HUES48 (cell line): ENCODE measurements around the gene TNNT2.

Experiments
- H3K27ac ChIP-seq: one replicate; pipeline ENCODE4 v1.7.0; 2013; ENCODE audit warnings: low read depth, low read length, inconsistent platforms
- H3K27me3 ChIP-seq: 2 replicates; pipeline ENCODE4 v1.6.1; 2013; ENCODE audit warnings: mild to moderate bottlenecking, low read length; ENCODE audit not compliant: control insufficient read depth, insufficient read depth
- H3K36me3 ChIP-seq: 2 replicates; pipeline ENCODE4 v1.6.1; 2013; ENCODE audit warnings: low read length; ENCODE audit not compliant: control insufficient read depth, insufficient read depth
- H3K4me1 ChIP-seq: 2 replicates; pipeline ENCODE4 v1.6.1; 2013; ENCODE audit warnings: mild to moderate bottlenecking, low read length; ENCODE audit not compliant: control insufficient read depth, insufficient read depth
- H3K4me3 ChIP-seq: 2 replicates; pipeline ENCODE4 v1.5.1; 2013; ENCODE audit warnings: mild to moderate bottlenecking, low read depth, low read length
- H3K9ac ChIP-seq: 2 replicates; pipeline ENCODE4 v1.6.1; 2013; ENCODE audit warnings: mild to moderate bottlenecking, low read depth, low read length, moderate library complexity
- H3K9me3 ChIP-seq: 2 replicates; pipeline ENCODE4 v1.6.1; 2013; ENCODE audit warnings: low read length; ENCODE audit not compliant: control insufficient read depth, insufficient read depth

TNNT2 gene

DNA sequence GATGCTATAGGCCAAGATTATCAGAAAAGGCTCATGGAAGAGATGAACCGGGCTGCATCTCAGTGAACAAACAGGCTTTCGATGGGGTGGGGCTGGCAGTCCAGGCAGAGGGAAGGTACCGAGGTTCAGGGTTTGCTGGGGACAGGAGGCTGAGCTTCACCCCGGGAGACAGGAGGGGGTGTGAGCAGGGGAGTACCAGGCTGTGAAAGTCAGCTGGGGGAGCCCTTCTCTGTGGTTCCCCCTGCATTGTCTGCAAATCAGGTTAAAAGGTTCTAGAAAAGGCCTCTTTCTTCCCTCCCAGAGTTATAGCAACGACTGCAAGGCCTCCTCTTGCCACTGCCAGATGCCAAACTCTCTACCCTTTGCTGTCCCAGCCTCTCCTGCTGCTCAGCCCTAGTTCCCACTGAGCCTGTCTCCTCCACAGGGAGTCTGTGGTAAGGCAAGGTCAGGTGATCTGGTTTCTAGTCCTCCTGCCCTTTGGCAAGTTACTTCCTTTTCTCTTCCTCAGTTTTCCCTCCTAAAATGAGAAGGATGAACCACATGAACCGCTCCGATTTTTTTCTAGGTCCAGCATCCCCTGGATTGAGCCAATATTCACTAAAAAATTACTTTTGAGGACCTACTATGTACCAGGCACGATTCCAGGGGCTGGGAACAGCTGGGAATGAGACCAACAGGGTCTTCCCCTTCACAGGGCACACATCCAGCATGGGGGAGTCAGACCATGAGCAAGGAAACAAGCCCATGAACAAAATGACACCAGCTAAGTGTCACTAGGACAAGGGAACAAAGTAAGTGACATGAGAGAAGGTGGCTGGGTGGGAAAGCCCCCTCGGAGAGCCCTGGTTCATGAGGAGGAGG, 14.4 kb upstream of the TNNT2 start:
- H3K9me3 ChIP-seq, result no peaks in the 10 kb centered on the region

DNA sequence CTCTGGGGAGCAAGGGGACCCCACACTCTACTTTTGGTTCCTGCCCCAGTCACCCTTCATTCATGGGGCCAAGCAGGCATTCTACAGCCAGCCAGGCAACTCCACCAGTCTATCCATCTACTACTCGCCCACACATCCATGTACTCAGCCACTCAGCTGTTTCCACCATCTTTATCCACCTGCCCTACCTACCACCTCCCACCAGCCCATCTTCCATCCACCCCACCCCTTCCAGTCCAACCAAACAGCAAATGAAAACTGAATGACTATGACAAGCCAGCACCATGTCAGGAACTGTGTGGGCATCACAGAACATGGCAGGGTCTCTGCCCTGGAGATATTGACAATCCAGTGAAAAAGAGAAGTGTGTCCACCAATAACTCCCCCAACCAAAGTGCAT, 13.7 kb upstream of the TNNT2 start:
- Histone ChIP-seq H3K36me3 (peaks cover 13% of the 10 kb centered on the region; the same call in 1 of the 2 replicates), H3K9me3 (no peaks in the 10 kb centered on the region), H3K27ac (no peak overlapping the region), H3K27me3 (no peaks in the 10 kb centered on the region), H3K9ac (no peak overlapping the region), H3K4me3 (no peak overlapping the region), H3K4me1 (peaks cover 8% of the 10 kb centered on the region)

More for the DNA sequence above, 14.4 kb upstream of the TNNT2 start:
- Histone ChIP-seq H3K27ac (no peak overlapping the region), H3K27me3 (no peaks in the 10 kb centered on the region), H3K4me3 (no peak overlapping the region), H3K4me1 (peaks cover 8% of the 10 kb centered on the region), H3K9ac (no peak overlapping the region), H3K36me3 (peaks cover 8% of the 10 kb centered on the region; the same call in 1 of the 2 replicates)

DNA sequence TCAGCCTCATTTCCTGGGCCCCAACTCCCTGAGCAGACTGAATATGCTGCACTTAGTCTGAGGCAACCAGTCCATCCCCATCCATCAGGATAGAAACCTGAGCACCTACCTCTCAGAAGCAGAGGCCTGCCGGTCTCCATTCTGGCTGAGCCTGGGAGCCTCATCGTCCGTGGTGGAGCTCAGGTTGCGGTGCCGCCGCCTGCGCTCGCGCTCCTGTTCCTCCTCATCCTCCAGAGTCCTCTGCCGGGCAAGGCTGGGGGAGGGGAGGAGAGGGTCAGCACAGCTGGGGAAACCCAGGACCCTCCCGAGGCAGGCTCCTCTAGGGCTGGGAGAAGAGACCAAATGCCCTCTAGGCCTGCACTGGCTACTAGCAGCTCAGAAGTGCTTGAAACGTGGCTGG, 11.6 kb upstream of the TNNT2 start:
- no peaks in the 10 kb centered on the region for H3K27me3 ChIP-seq
- no peak overlapping the region for H3K4me3 ChIP-seq
- no peaks in the 10 kb centered on the region for H3K9me3 ChIP-seq
- H3K27ac ChIP-seq, result no peak overlapping the region
- peaks cover 13% of the 10 kb centered on the region; the same call in 1 of the 2 replicates for H3K36me3 ChIP-seq
- H3K4me1 ChIP-seq, result peaks cover 1% of the 10 kb centered on the region; the same call in 1 of the 2 replicates
- H3K9ac ChIP-seq, result no peak overlapping the region

DNA sequence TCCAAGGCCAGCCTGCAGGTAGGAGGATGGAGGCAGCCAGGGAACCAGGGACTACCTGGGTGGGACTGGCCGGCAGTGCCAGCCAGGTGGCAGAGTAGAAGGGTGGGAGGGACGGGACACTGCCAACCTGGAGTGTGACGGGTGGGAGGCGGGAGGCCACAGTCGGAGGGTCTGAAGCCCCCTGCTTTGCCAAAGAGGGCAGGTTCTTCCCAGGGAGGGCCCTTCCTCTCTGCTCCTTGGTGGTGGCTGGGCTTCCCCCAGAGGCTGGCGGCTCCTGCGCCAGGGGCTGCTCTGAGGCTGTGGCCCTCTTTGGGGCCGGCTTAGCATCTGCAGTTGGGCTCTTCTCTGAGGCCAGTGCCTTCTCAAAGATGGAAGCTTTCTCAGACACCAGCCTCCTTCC, 8.7 kb upstream of the TNNT2 start:
- peaks cover 13% of the 10 kb centered on the region; the same call in 1 of the 2 replicates for H3K36me3 ChIP-seq
- H3K4me1 ChIP-seq, result no peaks in the 10 kb centered on the region
- H3K4me3 ChIP-seq, result no peak overlapping the region
- H3K27ac ChIP-seq, result no peak overlapping the region
- no peaks in the 10 kb centered on the region for H3K9me3 ChIP-seq
- H3K27me3 ChIP-seq, result no peaks in the 10 kb centered on the region
- no peak overlapping the region for H3K9ac ChIP-seq

DNA sequence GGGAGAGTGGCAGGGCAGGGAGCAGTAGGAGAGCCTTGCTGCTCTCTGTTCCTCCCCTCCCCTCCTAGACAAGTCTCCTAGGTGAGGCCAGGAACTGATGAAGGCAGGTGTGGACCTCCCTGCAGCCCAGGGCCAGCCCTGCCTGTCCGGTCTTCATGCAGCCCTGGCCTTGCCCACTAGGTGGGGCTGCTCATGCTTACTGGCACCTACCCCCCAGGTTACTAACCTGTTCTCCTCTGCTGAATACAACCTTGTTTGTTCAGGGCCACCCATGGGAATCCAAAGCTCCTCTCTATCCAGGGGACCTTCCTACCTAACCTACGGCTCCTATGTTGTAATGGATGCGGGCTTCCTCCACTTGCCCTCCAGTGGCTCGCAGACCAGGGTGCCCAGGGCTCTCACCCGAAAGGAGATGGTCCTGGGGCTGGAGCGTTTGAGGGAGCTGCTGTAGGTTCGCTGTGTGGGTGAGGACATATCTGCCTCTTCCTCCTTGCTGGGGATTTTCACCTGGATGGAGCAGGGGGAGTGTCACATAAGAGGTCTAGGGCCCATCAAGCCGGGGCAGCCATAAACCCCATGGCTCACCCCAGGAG, 7.9 kb upstream of the TNNT2 start:
- no peaks in the 10 kb centered on the region for H3K9me3 ChIP-seq
- H3K27me3 ChIP-seq, result no peaks in the 10 kb centered on the region
- no peak overlapping the region for H3K9ac ChIP-seq
- no peak overlapping the region for H3K4me3 ChIP-seq
- no peak overlapping the region for H3K27ac ChIP-seq
- H3K36me3 ChIP-seq, result peaks cover 13% of the 10 kb centered on the region; the same call in 1 of the 2 replicates
- H3K4me1 ChIP-seq, result no peaks in the 10 kb centered on the region

DNA sequence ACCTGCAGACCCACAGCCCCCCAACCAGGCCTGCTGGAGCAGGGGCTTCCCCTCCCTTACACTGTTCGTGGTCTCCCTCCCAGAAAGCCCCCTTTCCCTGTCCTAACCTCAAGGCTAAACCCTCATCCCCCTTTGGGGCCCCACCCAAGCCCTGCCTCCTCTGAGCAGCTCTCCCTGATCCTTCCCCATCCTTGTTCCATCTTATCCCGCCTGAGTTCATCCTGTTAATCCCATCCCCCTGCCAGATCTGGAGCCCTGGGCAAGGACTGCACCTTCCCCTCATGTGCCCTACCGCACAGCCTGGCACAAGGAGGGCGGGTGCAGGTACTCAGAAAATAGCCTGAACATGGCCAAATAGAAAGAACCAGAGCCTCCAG, 6.9 kb upstream of the TNNT2 start:
- H3K9ac ChIP-seq, result no peak overlapping the region
- no peaks in the 10 kb centered on the region for H3K27me3 ChIP-seq
- H3K4me3 ChIP-seq, result no peak overlapping the region
- H3K27ac ChIP-seq, result no peak overlapping the region
- H3K36me3 ChIP-seq, result peaks cover 13% of the 10 kb centered on the region; the same call in 1 of the 2 replicates
- H3K4me1 ChIP-seq, result no peaks in the 10 kb centered on the region
- H3K9me3 ChIP-seq, result no peaks in the 10 kb centered on the region

DNA sequence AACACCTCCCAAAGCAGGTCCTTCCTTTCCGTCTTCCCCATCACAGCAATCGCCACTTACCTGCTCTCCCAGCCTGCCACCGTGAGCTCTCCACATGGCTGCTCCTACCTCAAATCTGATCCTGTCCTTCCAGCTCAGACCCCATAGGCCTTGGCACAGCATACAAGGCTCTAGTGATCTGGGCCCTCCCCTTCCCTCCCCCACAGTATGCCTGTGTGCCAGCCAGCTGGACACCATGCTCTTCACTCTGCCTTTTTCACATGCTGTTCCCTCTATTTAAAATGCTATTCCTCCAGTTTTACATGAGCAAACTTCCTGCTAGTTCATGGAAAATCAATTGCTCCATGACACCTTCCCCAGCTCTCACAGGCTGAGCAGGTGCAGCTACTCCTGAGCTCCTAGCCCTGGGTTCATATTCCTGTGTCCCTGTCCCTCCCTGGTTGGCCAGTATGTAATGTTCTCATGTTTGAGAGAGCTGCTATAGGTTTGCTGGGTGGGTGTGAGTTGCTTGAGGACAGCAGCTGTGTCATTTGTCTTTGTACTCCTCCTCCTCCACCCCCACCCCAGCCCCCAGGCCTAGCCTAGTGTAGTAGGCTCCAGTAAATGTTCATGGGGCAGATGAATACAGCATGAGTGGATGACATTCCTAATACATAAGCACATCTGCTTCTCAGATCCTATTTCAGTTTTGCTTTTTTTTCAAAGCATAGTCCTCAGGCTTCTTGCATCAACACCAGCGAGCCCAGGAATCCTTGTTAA, 6.3 kb upstream of the TNNT2 start:
- no peaks in the 10 kb centered on the region for H3K9me3 ChIP-seq
- H3K27ac ChIP-seq, result no peak overlapping the region
- no peaks in the 10 kb centered on the region for H3K4me1 ChIP-seq
- H3K9ac ChIP-seq, result no peak overlapping the region
- no peak overlapping the region for H3K4me3 ChIP-seq
- peaks cover 13% of the 10 kb centered on the region; the same call in 1 of the 2 replicates for H3K36me3 ChIP-seq
- H3K27me3 ChIP-seq, result no peaks in the 10 kb centered on the region

DNA sequence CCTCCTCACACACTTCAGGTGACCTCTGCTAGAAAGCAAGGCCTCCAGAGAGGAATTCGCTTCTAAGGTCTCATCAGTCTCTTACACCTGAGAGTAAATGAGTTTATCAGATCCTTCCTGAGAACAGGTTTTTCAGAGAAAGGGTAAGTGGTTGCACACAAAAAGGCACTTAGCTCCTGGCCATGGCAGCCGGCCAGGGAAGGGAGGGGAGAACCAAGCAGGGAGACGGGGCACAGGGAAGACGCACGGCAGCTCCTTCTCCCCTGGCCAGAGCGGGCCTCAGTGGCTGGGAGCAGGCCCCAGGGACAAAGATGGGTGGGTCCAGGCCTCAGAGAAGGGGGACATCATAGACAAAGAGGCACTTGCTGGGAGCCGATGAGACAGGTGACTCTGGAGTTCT, 3.6 kb upstream of the TNNT2 start:
- Histone ChIP-seq H3K27me3 (no peaks in the 10 kb centered on the region), H3K27ac (no peak overlapping the region), H3K9ac (no peak overlapping the region), H3K4me1 (peaks cover 16% of the 10 kb centered on the region), H3K36me3 (no peaks in the 10 kb centered on the region; the same call in 1 of the 2 replicates), H3K9me3 (no peaks in the 10 kb centered on the region), H3K4me3 (no peak overlapping the region)

DNA sequence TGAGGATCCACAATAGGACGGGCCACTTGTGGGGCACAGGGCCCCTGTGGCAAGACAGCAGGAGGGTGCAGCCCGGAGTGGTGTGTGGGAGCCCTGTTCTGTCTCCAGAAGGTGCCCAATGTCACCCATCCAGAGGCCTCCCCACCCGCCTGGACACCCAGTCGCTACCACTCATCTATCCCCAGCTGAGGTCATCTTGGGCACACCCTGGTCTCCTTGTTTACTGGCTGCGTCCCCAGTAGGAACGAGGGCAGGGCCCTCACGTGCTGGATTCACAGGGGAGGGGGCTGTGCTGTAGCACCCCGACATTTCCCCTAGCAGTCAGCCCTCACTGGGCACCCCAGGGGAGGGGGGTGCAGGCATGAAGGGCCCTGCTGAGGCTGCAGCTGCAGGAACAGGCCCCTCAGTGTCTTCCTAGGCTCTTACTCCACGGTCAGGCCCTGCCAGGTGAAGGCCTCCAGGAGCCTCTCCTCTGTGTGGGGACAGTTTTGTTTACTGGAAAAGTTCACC, 2.3 kb upstream of the TNNT2 start:
- Histone ChIP-seq H3K9ac (no peak overlapping the region), H3K27me3 (no peaks in the 10 kb centered on the region)

DNA sequence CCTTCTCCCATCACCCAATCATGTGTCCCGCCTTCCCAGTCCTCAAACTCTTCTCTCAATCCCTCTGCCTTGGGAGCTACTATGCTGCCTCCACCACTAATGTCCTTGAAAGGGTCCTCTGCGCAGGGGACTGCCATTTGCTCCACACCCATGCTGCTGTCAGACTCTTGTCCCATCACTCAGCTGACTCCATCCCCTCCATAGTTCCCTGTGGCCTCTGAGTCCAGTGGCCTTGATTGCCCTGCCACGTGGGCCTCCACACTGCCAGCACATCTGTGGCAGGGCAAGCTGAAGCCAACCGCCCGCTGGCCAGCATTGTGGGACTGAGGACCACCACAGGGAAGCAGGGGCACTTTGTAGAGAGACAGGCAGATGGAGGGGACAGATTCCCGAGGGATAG, 1.3 kb upstream of the TNNT2 start:
- Histone ChIP-seq H3K27ac (no peak overlapping the region), H3K9ac (no peak overlapping the region), H3K4me1 (peaks cover 38% of the 10 kb centered on the region), H3K4me3 (no peak overlapping the region), H3K27me3 (no peaks in the 10 kb centered on the region), H3K9me3 (no peaks in the 10 kb centered on the region), H3K36me3 (no peaks in the 10 kb centered on the region; the same call in 1 of the 2 replicates)

More for the DNA sequence above, 2.3 kb upstream of the TNNT2 start:
- Histone ChIP-seq H3K27ac (no peak overlapping the region), H3K9me3 (no peaks in the 10 kb centered on the region), H3K4me3 (no peak overlapping the region), H3K36me3 (no peaks in the 10 kb centered on the region; the same call in 1 of the 2 replicates), H3K4me1 (peaks cover 30% of the 10 kb centered on the region)
